ENCODE measurements around the gene CCDC57.
A peak's percentile ranks its signal among the peaks of the same experiment; 100 is the strongest.

CCDC57 gene

DNA sequence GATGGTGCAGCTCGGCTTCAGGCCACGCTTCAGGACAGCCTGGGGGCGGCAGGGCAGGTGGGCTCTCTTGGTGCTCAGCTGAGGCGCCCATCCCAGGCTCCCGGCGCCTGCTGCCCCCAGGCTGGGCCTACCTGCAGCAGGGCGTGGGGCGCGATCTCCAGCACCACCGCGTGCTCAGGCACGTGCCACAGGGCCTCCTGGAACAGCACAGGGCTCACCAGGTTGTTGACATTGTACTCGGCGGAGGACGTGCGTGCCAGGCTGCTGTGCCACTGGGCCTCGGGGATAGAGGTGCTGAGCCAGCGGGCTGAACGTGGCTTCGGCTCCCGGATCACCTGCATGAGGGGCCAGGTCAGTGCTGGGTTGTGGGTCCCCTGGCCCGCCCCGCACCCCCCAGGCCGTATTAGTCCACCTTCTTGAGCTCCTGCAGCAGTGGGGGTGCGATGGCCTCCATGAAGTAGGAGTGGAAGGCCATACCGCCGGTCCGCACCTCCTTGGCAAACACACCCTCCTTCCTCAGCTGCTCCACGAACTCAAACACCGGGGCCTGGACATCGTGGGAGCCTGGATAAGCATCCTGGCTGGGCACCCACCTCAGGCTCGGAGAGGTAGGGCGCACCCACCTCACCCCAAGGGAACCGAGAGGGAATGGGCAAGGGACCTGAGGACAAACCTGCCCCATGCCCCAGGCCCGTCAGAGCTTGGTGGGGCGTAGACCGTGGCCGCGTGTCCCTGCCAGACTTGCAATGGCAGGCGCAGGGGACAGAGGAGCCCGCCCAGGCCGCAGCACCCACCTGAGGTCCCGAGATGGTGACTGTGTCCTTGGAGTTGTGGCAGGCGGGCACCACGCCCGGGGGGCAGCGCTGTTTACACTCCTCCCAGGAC, 123.6 kb downstream of the CCDC57 start:
- DNase-seq: peak; percentile 20

DNA sequence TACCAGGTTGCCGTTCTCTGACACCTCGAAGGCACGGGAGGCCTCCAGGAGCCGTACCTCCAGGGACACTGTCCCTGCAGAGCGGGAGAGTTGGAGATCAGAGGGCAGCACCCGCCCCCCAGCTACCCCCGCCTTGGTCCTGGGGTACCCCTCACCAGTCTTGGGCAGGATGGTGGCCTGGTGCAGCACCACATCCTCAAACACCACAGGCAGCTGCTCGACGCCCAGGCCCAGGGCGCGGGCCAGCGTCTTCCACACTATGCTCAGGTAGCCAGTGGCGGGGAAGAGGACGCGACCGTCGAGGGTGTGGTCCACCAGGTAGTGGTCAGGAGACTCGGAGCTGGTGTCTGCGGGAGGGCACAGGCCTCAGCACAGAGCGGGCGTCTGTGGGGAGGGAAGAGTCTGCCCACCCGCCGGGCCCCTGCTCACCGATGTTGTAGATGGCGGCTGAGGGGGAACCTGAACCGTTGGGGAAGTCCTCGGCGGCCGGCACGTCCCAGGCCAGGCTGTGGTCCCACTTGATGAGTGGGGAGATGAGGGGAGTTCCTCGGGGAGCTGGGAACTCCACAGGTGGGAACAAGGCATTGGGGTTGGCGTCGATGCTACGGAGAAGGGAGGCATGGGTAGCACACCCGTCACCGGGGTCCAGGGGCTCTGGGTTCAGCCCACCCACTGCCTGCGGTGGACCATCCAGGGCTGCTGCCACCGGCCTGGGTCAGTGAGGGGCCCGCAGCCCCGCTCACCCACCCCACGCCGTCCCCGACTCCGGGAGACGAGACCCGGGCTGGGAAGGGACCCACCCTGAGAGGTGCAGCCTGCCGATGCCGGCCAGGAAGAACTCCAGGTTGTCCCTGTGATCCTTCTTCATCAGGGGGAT, 124.4 kb downstream of the CCDC57 start:
- peak; percentile 25 for DNase-seq

DNA sequence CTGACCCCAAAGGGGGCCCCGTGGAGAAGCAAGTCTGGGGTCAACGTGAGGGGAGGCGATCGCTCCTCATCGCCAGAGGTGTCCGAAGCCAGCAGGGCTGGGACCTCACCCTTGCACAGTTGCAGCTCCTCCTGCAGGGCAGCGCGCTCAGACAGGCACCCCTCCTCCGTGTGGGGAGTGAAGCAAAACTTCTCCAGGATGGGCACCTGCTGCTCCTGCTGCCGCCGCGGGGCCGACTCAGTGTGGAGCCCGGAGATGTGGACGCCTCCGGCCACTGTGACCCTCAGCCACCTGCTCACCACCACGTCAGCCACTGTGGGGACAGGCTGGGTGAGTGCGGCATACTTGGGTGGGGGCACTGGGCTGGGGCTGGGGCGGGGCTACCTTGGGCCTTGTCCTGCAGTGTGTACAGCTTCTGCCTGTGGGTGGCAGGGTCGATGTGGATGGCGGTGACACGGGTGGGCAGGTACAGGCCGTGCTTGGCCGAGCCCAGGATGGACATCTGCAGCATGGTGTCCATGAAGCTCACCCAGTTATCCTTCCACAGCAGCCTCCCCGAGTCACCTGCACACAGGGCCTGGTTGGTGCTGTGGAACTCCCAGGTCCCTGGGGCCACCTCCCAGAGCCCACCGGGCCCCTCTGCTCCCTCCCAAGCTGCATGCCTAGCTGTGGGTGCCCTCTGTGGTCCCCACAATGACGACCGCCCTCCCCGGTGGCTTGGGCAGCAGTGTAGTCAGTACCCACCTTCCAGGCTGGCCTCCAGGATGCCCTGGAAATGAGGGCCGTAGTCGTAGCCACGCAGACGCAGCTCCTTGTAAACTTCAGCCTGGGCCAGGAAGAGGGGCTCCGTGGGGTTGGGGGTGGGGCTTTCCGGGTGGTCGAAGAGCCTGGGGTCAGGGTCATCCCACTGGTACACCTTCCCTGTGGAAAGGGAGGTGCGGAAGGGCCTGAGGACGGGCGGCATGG, 125.4 kb downstream of the CCDC57 start:
- peak; percentile 26 for DNase-seq

DNA sequence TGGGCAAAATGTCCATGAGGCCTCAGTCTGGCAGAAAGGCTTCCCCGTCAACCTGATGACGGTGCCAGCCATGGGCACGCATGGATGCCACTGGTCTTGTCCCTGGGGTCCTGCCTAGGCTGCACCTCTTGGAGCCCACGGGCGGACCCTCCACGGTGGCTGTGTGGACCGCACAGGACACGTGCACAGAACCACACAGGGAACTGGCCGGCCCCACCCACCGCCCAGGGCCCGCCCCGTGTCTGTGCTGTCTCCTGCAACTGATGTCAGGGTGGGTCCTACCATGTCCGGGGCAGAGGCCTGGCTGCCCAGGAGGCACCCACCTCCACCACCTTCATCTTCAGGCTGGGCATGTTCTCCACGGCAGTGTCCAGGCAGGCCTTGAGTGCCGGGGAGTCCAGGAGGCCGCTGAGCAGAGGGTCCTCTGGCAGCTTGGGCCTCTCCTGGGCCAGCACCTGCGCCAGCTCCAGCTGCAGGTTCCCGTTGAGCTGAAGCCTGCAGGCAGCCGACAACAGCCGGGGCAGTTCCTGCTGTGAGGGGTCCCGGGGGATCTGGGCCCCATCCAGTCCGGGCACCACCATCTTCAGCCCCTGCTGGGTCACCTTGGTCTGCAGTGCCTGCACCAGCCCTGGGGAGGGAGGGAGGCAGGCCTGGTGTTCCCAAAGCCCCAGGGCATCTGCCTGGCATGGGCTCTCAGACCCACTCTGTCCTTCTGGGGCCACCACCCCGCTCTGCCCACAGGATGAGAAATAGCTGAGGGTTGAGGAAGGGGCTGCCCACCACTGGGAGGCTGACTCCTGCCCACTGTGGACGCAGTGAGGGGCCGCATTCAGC, 126.5 kb downstream of the CCDC57 start:
- peak; percentile 34 for DNase-seq

DNA sequence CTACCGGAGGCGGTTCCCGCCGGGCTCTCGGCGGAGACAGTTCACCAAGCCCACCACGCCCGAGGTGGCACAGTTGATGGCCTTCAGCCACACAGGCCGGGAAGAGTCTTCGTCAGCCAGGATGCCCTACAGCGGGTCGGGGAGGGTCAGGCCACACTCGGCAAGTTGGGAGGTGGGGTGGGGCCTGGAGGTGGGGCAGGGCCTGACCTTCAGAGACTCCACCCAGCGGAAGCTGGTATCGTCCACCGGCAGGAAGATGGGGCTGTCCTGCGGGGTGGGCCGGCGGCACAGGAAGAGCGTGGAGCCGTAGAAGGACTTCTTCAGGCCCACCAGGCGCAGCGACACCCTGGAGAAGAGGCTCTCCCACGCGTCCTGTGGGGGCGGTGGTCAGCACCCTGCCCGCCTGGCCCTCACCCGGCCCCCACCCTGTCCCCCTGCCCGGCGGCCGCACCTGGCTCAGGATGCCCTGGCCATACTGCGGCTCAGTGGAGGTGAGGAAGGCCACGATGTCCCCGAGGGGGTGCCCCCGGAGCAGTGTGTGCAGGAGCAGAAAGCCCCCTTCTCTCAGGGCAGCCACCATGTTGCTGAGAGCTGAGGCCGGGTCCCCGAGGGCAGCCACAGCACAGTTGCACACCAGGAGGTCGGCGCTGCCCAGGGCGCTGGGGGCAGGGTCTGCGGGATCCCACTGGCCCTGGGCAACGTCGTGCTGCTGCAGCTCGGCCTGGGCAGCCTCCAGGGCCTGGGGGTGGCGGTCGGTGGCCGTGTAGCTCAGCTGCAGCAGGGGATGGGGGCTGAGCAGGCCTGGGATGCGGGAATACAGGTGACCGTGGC, 127.4 kb downstream of the CCDC57 start:
- DNase-seq: no peak

DNA sequence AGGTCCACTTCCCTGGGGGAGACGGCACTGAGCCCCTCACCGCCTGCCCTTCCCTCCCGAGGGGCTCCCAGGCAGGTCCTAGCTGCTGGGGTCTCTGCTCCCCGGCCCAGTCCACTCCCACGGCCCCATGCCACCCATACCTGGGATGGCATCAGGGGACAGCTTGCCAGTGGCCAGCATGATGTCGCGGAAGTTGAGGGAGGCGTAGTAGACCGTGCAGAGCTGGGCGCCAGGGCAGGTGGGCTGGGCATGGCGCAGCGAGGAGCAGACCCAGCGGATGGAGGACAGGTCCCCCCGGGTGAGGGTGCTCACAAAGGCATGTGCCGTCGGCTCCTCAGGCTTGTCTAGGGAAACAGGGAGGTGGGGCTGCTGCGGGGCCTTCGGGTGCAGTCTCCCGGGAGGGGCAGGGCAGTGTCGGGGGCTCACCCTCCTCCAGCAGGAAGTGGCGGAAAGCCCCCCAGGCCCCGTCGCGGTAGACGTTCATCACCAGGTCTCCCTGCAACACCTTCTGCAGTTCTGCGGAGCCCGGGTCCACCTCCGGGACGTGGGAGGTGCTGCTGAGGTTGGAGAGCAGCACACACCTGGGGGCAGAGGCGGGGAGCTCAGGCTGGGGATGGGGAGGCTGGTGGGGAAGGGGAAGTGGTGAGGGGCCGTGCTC, 128.1 kb downstream of the CCDC57 start:
- DNase-seq: no peak

DNA sequence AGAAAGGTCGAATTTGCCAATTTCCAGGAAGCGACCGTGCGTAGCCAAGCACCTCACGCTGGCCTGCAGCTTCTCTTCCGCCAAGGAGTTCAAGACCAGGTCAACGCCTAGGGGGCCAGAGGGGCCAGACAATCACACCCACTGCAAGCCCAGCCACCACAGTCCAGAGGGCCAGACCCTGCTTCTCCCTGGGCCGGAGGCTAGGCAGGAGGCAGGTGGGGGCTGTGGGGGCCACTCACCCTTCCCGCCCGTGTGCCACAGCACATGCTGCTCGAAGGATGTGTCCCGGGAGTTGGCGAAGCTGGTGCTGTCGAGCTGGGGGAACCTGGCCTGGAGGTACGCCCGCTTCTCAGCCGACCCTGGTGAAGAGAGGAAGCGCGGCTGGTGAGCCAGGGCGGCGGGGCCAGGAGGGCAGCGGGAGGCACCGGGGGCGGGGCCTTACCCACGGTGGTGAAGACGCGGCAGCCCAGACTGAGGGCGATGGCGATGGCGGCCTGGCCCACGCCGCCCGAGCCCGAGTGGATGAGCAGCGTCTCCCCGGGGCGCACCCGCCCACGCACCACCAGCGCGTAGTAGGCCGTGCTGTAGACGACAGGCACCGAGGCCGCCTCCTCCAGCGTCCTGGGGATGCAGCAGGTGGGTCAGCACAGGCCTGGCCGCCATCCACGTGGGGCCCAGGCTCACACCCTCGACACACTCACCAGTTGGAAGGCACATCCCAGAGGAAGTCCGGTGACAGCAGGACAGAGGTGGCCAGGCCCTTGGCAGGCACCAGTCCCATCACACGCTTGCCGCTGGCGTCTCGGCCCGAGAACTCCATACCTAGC, 128.9 kb downstream of the CCDC57 start:
- no peak for DNase-seq

DNA sequence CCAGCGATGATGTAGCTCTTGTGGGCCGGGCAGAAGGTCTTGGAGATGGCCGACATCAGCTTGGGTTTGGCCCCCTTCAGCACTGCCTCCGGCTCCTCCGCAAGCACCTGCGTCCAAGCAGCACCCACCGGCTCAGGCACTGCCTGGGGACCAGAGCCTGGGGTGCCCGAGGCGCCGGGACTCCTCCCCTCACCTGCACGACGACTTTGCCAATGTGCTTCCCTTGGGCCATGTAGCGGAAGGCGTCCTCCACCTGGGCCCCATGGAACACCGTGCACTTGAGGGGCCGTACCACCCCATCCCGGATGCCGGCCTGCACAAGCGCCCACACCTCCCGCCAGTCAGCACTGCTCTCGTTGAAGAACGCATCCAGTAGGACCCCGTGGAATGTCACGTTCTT, 129.6 kb downstream of the CCDC57 start:
- DNase-seq: no peak

DNA sequence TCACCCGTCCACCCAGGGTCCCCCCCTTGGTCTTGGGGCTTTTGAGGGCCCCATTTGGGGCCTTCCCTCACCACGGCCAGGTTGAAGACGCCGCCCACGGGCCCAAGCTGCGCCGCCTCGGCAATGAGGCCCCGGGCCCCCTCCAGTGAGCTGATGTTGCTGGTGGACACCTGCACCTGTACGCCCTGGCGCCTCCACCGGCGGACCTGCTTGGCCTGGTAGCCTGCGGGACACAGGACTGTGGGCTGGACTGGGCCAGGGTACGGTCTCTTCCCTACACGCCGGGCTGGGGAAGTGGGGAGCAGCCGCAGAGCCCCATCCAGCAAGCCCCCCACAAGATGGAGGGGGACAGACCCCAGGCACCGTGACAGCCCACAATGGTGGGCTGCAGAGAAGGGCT, 130.2 kb downstream of the CCDC57 start:
- DNase-seq: no peak

DNA sequence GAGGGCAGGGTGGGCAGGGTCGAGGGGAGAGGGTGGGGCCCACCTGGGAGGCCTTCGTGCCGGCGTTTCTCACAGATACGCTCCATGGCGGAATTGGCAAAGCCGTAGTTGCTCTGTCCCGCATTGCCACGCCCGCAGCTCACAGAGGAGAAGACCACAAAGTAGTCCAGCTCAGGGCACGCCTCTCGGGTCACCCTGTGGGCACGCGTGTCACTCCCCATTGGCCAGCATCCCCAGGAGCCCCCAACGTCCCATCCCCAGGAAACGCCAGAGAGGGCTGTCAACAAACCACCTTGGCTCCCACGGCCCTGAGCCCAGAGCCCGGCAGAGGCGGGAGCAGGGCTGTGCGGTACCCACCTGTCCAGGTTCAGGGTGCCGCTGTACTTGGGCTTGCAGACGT, 130.7 kb downstream of the CCDC57 start:
- DNase-seq: no peak

DNA sequence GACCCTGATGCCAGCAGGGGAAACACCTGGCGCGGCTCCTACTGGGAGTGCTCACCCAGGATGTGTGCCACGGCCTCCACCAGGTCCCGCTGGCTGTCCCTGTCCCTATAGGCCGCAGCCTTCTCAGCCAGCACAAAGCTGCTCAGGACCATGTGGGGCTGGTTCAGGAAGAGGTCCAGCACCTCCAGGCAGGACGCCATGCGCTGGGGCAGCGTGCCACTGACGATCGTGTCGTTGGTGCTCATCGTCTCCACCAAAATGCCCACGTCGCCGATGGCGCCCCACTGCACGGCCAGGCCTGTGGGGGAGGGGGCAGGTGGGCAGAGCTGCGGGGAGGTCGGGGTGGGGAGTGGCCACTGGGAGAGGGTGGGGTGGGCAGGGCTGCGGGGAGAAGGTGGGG, 131.1 kb downstream of the CCDC57 start:
- no peak for DNase-seq

DNA sequence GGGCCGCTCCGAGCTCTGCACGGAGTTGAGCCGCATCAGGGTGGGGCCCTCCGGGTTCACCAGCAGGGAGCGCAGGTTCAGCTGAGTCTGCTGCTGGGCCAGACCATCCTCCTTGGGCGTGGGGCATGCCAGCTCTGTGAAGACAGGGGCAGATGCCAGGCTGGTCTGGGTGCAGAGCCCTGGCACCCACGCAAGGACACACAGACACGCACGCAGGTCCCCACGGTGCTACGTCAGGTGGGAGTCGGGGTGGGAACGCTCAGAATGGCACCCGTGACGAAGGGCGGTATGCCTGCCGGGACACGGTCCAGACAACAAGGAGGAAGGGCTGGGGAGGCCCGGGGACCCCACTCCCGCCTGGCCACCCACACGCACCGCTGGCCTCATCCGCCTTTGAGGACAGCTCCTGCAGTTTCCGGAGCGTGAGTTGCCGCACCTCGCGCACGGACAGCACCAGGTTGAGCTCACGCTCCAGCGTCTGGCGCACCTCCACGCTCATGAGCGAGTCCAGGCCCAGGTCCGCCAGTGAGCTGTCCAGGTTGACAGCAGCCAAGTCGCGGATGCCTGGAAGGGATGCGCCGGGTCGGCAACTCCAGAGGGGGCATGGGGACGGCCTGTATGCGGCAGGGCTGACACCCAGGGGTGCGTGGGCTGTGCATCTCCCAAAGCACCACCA, 131.7 kb downstream of the CCDC57 start:
- no peak for DNase-seq

DNA sequence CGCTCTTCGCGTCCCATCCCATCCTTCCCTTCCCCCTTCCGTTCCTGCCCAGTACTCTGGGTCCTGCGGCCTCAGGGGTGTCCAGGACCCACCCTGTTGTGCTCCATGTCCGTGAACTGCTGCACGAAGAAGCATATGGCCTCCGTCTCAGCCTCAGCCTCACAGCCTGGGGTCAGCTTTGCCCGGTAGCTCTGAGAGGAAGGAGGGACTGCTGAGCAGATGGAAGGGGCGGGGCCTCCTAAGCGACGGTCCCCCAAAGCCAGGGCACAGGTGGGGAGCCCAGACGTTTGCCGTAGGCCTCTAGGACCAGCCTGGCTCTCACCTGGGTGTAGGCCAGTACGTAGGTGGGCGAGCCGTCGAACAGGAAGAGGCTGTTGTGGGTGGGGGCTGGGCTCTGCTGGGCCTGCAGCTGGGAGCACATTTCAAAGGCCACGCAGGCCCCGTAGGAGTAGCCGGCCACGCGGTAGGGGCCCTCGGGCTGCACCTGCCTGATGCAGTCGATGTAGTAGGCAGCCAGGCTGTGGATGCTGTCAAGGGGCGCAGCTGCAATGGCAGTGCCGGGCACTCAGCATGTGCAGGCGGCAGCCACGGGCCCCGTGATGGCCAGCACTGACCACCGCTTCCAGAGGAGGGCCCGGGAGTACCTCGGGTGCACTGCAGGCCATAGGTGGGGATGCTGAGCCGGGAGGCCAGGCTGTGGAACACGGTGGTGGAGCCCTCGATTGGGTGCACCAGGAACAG, 132.4 kb downstream of the CCDC57 start:
- no peak for DNase-seq

DNA sequence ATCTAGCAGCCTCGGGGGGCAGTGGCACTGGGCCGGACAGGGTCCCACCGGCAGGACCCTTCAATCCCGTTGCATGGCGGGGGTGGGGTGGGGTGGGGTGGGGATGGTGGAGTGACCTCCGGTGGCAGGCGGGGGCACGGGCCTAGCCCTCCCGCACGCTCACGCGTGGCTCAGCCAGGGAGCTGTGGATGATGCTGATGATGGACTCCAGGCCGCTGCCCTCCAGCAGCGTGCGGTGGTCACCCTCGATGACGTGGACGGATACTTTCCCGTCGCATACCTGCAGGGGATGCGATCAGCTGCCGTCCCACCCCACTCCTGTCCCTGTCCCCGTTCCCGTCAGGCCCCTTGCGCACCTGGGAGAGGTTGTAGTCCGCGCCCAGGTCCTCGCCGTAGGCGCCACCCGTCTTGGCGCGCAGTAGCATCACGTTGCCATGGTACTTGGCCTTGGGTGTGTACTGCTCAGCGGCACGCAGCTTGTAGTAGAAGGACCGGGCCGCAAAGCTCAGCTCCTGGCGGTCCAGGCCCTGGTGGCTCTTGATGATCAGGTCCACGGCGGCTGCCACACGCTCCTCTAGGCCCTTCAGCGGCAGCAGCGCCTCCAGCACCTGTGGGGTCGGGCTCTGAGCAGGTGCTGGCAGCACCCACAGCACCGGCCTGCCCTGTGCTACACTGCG, 133.5 kb downstream of the CCDC57 start:
- no peak for DNase-seq

DNA sequence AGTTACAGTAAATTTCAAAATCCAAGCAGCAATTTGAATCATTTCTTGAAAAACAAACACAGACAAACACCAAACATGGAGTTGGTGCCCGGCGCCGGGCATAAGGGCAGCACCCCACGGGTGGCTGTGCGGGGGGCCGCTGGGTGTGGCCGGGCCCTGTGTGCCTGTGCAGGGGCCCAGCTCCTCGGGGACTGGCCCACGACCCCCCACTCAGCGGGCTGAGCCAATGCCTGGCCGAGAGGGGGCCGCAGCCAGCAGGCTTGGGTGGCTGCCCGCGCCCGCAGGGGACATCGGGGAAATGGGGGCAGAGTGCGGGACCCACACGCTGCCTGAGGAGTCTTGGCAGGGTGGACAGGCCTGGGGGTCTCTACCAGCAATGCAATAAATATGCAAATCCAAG, 134.2 kb downstream of the CCDC57 start:
- DNase-seq: no peak

DNA sequence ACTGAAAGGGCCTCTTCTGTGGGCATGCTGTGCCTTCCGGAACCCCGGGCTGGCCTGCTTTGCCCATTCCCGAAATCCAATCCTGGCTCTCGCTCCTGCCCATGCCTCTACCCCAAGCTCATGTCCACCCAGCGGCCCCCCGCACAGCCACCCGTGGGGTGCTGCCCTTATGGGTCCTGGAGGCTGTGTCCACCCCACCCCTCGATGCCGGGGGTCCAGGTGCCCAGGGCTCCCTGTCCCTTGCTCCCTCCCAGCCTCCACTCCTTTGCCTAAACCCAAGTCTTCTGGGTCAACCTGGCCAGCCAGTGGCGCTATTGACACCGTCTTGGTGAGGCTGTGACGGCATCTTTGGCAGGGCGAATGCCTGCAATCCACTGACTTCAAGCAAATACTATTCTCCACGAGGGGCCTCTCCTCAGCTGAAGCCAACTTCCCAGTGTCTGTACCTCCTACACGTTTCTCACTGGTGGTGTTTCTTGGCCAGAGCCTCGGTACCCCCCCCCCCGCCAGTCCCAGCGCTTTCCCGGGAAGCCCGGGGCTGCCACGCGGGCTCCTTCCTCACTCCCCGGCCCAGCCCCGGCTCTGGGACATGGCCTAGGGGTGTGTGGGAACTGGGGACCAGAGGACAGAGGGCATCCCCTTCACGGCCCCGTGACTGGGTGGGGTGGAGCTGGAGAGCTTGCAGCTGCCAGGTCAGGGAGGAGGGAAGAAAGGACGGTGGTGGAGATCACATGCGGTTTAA, 134.9 kb downstream of the CCDC57 start:
- DNase-seq: no peak

All from left hindlimb (tissue), 1 donor.